Breast epithelium (tissue), 3 donors: ENCODE data around the gene CHSY3.

Experiments used
- POLR2A ChIP-seq: fragments of 450-650 bp; IDR thresholded peaks from one replicate; pipeline ENCODE4 v1.6.1; 2016; ENCODE audit warnings: antibody characterized with exemption, mild to moderate bottlenecking, moderate library complexity
- TF ChIP-seq, protein P1 (sequence below), 3 donors: fragments of 450-650 bp; IDR thresholded peaks; one replicate each; pipeline ENCODE4 v1.5.1; 2016 to 2017; ENCODE audit warnings: antibody characterized with exemption in 3 of 3, mild to moderate bottlenecking in 3 of 3, moderate library complexity in 3 of 3

DNA sequence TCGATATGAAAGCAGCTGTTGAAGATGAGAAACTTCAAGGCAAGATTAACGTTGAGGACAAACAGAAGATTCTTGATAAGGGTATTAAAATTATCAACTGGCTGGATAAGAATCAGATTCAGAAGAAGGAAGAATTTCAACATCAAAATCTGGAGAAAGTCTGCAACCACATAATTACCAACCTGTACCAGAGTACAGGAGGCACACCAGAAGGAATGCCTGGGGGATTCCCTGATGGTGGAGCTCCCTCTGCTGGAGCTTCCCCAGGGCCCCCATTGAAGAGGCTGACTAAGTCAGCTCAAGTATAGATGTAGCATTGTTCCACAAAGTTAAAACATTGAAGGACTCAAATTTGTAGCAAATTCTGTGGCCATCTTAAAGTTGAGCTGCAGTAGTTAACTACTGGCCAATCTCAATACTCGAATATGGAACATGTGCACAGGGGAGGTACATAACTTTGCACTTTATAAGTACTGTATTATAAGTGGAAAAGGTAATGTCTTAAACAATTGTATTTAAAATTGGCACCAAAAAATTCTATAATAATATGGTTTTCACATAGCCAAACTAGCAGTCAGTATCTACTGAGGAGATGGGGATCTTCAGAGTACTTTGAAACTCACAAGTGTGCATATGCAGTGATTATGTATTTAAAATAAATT, 237.5 kb downstream of the CHSY3 start:
- no peak for TF ChIP-seq POLR2A
- TF ChIP-seq, protein P1, sequence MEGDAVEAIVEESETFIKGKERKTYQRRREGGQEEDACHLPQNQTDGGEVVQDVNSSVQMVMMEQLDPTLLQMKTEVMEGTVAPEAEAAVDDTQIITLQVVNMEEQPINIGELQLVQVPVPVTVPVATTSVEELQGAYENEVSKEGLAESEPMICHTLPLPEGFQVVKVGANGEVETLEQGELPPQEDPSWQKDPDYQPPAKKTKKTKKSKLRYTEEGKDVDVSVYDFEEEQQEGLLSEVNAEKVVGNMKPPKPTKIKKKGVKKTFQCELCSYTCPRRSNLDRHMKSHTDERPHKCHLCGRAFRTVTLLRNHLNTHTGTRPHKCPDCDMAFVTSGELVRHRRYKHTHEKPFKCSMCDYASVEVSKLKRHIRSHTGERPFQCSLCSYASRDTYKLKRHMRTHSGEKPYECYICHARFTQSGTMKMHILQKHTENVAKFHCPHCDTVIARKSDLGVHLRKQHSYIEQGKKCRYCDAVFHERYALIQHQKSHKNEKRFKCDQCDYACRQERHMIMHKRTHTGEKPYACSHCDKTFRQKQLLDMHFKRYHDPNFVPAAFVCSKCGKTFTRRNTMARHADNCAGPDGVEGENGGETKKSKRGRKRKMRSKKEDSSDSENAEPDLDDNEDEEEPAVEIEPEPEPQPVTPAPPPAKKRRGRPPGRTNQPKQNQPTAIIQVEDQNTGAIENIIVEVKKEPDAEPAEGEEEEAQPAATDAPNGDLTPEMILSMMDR (IDR thresholded peaks at IDR 0.05) = no peak
